Caco-2 (cell line): Measurements from ENCODE around the gene ZNF408. TPM values are rescaled to one million over a fixed set of nuclear protein-coding genes. Genes with fewer than 3 reads are reported as not detected.

ENCODE experiments used
- BruUV-seq: library from RNA; stranded (reverse); fragments of 400-500 nt; replicated peaks from 2 replicates; lab custom pipeline; 2021; lab: Mats Ljungman, UMichigan
- CTCF ChIA-PET: fragments of 300-600 bp; sonication (Branson Sonifier 250); formaldehyde crosslinking; loops from one replicate; lab custom pipeline; 2022; ENCODE audit warnings: antibody characterized with exemption; lab: Charles Lee
- POLR2A ChIA-PET: fragments of 300-600 bp; sonication (Branson Sonifier 250); formaldehyde crosslinking; loops from one replicate; lab custom pipeline; 2022; ENCODE audit warnings: antibody characterized with exemption; lab: Charles Lee
- DNase-seq, 2 experiments: peaks; one replicate each; pipeline versions ENCODE4 v3.0.0 to v3.0.0-alpha.2; 2020 to 2022
- H3K27me3 ChIP-seq: replicated peaks from 2 replicates; pipeline ENCODE4 v1.6.0; 2011; ENCODE audit warnings: low read length; ENCODE audit not compliant: control insufficient read depth, insufficient read depth
- H3K36me3 ChIP-seq: 2 replicates; pipeline ENCODE4 v1.5.1; 2011; ENCODE audit warnings: low read length; ENCODE audit not compliant: control insufficient read depth, insufficient read depth
- H3K4me1 ChIP-seq: fragments of 250-450 bp; sonication (Bioruptor Pico); 2 replicates; pipeline ENCODE4 v1.5.1; 2020; ENCODE audit warnings: mild to moderate bottlenecking
- H3K4me3 ChIP-seq: 2 replicates; pipeline ENCODE4 v1.5.1; 2011; ENCODE audit warnings: low read depth, mild to moderate bottlenecking, control low read depth, low read length
- H3K9me3 ChIP-seq: fragments of 250-450 bp; sonication (Bioruptor Pico); 2 replicates; pipeline ENCODE4 v1.5.1; 2020; ENCODE audit warnings: mild to moderate bottlenecking, moderate library complexity
- H3K27ac Mint-ChIP-seq: one replicate; pipeline ENCODE4 v1.8.0; 2022; ENCODE audit warnings: mixed read lengths; ENCODE audit not compliant: unreplicated experiment
- H3K27me3 Mint-ChIP-seq: one replicate; pipeline ENCODE4 v1.8.0; 2022; ENCODE audit warnings: mixed read lengths; ENCODE audit not compliant: insufficient read depth, unreplicated experiment
- H3K36me3 Mint-ChIP-seq: one replicate; pipeline ENCODE4 v1.8.0; 2022; ENCODE audit warnings: mild to moderate bottlenecking, mixed read lengths; ENCODE audit not compliant: insufficient read depth, unreplicated experiment
- H3K4me1 Mint-ChIP-seq: one replicate; pipeline ENCODE4 v1.8.0; 2022; ENCODE audit warnings: low read depth, mixed read lengths; ENCODE audit not compliant: unreplicated experiment
- H3K4me3 Mint-ChIP-seq: one replicate; pipeline ENCODE4 v1.8.0; 2022; ENCODE audit warnings: mild to moderate bottlenecking, moderate library complexity, mixed read lengths; ENCODE audit not compliant: unreplicated experiment
- H3K9me3 Mint-ChIP-seq: one replicate; pipeline ENCODE4 v1.8.0; 2022; ENCODE audit warnings: mixed read lengths; ENCODE audit not compliant: unreplicated experiment
- intact Hi-C: fragments of 100-400 bp; cut with micrococcal nuclease; formaldehyde crosslinking; loops from one replicate; pipeline ENCODE4 v1.10.0; 2022; ENCODE audit not compliant: unreplicated experiment
- total RNA-seq: library from RNA; stranded (reverse); gene quantifications from 2 replicates; pipeline ENCODE4 v1.2.3, GENCODE V29; 2022
- TF ChIP-seq, protein P1 (sequence below), 2 experiments: fragments of 200-600 bp in 1 of 2; IDR thresholded peaks; 1 replicate in 1 of 2; 2 replicates in 1 of 2; pipeline versions ENCODE4 v1.5.1 to v1.8.0; 2011 to 2022; ENCODE audit warnings: antibody characterized with exemption in 1 of 2, control low read depth in 1 of 2, inconsistent platforms in 1 of 2, low read depth in 1 of 2, low read length in 1 of 2, mild to moderate bottlenecking in 1 of 2, moderate library complexity in 1 of 2; ENCODE audit not compliant: insufficient read depth in 1 of 2, severe bottlenecking in 1 of 2, unreplicated experiment in 1 of 2

ZNF408 gene
- total RNA-seq, 1 experiment from 2014 or later, result 23.3 TPM

DNA sequence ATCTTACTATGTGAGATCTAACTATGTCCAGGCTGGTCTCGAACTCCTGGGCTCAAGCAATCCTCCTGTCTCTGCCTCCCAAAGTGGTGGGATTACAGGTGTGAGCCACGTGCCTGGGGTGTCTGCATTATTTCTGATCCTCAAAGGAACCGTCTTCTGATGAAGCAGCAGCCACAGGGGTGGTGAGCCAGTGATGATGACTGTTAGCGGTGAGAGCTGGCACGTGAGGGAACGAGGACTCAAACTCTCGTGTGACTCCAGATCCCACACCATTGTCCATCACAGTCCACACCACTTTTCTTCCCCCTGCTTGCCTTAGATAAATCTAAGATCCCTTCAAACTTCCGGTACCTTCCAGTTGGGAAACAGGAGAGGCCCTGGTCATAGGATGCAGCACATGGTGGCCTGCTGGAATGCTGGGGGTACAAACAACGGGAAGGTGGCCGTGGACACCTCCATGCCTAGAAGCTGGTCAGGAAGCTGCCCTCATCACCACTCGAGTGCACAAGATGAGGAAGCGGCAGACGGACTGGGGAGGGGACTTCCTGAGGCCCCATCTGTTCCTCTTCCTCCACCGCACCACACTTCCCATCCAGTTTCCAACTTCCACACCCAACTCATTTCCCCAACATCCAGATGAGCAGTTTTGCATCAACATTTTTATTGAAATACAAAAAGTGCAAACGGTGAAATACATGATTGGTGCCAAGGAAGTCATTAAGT, 24.2 kb upstream of the ZNF408 start:
- Histone ChIP-seq H3K4me3 (no peak overlapping the region), H3K36me3 (peaks cover 4% of the 10 kb centered on the region), H3K9me3 (no peaks in the 10 kb centered on the region), H3K27me3 (no peaks in the 10 kb centered on the region), H3K4me1 (peaks cover 22% of the 10 kb centered on the region)
- CTCF ChIA-PET, result no interaction called here
- Mint-ChIP-seq H3K4me1 (peaks cover 12% of the 10 kb centered on the region), H3K36me3 (peaks cover 46% of the 10 kb centered on the region), H3K27me3 (no peaks in the 10 kb centered on the region), H3K27ac (peak overlapping the region; percentile 2), H3K4me3 (no peak overlapping the region), H3K9me3 (no peaks in the 10 kb centered on the region)
- POLR2A ChIA-PET, result interaction anchor here (0.7 kb wide), 1 partner anchor 126 kb away, joined by 11 read pairs; no protein-coding TSS in a partner anchor
- TF ChIP-seq, protein P1, sequence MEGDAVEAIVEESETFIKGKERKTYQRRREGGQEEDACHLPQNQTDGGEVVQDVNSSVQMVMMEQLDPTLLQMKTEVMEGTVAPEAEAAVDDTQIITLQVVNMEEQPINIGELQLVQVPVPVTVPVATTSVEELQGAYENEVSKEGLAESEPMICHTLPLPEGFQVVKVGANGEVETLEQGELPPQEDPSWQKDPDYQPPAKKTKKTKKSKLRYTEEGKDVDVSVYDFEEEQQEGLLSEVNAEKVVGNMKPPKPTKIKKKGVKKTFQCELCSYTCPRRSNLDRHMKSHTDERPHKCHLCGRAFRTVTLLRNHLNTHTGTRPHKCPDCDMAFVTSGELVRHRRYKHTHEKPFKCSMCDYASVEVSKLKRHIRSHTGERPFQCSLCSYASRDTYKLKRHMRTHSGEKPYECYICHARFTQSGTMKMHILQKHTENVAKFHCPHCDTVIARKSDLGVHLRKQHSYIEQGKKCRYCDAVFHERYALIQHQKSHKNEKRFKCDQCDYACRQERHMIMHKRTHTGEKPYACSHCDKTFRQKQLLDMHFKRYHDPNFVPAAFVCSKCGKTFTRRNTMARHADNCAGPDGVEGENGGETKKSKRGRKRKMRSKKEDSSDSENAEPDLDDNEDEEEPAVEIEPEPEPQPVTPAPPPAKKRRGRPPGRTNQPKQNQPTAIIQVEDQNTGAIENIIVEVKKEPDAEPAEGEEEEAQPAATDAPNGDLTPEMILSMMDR (IDR thresholded peaks at IDR 0.05; ENCODE audit: insufficient read depth in 1 of 2, low read depth in 1 of 2, low read length in 1 of 2, severe bottlenecking in 1 of 2, unreplicated experiment in 1 of 2), result no peak
- no TSS peak for BruUV-seq
- intact Hi-C loops, result no loop called here
- DNase-seq, result no peak

- ChIA-PET CTCF (no interaction called here), POLR2A (no interaction called here)
- no peaks in the 10 kb centered on the region for H3K9me3 Mint-ChIP-seq
- H3K4me3 Mint-ChIP-seq, result no peak overlapping the region
- H3K4me1 Mint-ChIP-seq, result peaks cover 12% of the 10 kb centered on the region
- Histone ChIP-seq H3K4me1 (peaks cover 22% of the 10 kb centered on the region), H3K9me3 (no peaks in the 10 kb centered on the region), H3K4me3 (no peak overlapping the region), H3K27me3 (no peaks in the 10 kb centered on the region), H3K36me3 (peaks cover 4% of the 10 kb centered on the region)
- TSS peak; percentile 53 for BruUV-seq
- H3K27me3 Mint-ChIP-seq, result no peaks in the 10 kb centered on the region
- H3K36me3 Mint-ChIP-seq, result peaks cover 41% of the 10 kb centered on the region
- peak overlapping the region; percentile 2 for H3K27ac Mint-ChIP-seq
- DNase-seq, result no peak
- intact Hi-C loops, result no loop called here
- TF ChIP-seq, protein P1 (IDR thresholded peaks at IDR 0.05; ENCODE audit: insufficient read depth in 1 of 2, low read depth in 1 of 2, low read length in 1 of 2, severe bottlenecking in 1 of 2, unreplicated experiment in 1 of 2), result no peak
Measured at GRCh38 chr11:46677169-46677568, 23.7 kb upstream of the ZNF408 start.

- Histone ChIP-seq H3K36me3 (peaks cover 4% of the 10 kb centered on the region), H3K4me1 (peaks cover 22% of the 10 kb centered on the region), H3K27me3 (no peaks in the 10 kb centered on the region), H3K9me3 (no peaks in the 10 kb centered on the region), H3K4me3 (no peak overlapping the region)
- no peak overlapping the region for H3K4me3 Mint-ChIP-seq
- peaks cover 32% of the 10 kb centered on the region for H3K36me3 Mint-ChIP-seq
- intact Hi-C loops, result no loop called here
- no peaks in the 10 kb centered on the region for H3K27me3 Mint-ChIP-seq
- no peak overlapping the region for H3K27ac Mint-ChIP-seq
- DNase-seq, result no peak
- TF ChIP-seq, protein P1 (IDR thresholded peaks at IDR 0.05; ENCODE audit: insufficient read depth in 1 of 2, low read depth in 1 of 2, low read length in 1 of 2, severe bottlenecking in 1 of 2, unreplicated experiment in 1 of 2), result no peak
- no peaks in the 10 kb centered on the region for H3K9me3 Mint-ChIP-seq
- ChIA-PET CTCF (interaction anchor here (0.7 kb wide), 1 partner anchor 1545 kb away, joined by 3 read pairs; no protein-coding TSS in a partner anchor), POLR2A (no interaction called here)
- BruUV-seq, result no TSS peak
- peaks cover 12% of the 10 kb centered on the region for H3K4me1 Mint-ChIP-seq
Measured at GRCh38 chr11:46677991-46678740, 22.7 kb upstream of the ZNF408 start.
